Measurements from ENCODE around the gene CCDC87.

Gene CCDC87

GRCh38 chr11:66566221-66566620 lies 26.6 kb downstream of the CCDC87 start:
- DNase-seq (ENCODE audit: low spot score) = no peak
- in situ Hi-C loops (cut with MboI; ENCODE audit: low sequenced_read_pairs, unreplicated experiment) = no loop called here
- TF ChIP-seq CTCF (IDR thresholded peaks at IDR 0.05; ENCODE audit: borderline replicate concordance, control extremely low read depth, extremely low read depth, insufficient read depth, missing control alignments) = no peak

- TF ChIP-seq CTCF (IDR thresholded peaks at IDR 0.05; ENCODE audit: borderline replicate concordance, control extremely low read depth, extremely low read depth, insufficient read depth, missing control alignments) = no peak
- in situ Hi-C loops (cut with MboI; ENCODE audit: low sequenced_read_pairs, unreplicated experiment) = no loop called here
- no peak for DNase-seq (ENCODE audit: low spot score)
Observed at GRCh38 chr11:66564984-66565383, 27.9 kb downstream of the CCDC87 start.

- in situ Hi-C loops (cut with MboI; ENCODE audit: low sequenced_read_pairs, unreplicated experiment) = no loop called here
- DNase-seq (ENCODE audit: low spot score) = no peak
- no peak for TF ChIP-seq CTCF (IDR thresholded peaks at IDR 0.05; ENCODE audit: borderline replicate concordance, control extremely low read depth, extremely low read depth, insufficient read depth, missing control alignments)
Observed at GRCh38 chr11:66564538-66564937, 28.3 kb downstream of the CCDC87 start.

GRCh38 chr11:66563832-66564231 lies 29.0 kb downstream of the CCDC87 start:
- DNase-seq (ENCODE audit: low spot score) = no peak
- in situ Hi-C loops (cut with MboI; ENCODE audit: low sequenced_read_pairs, unreplicated experiment) = no loop called here
- TF ChIP-seq CTCF (IDR thresholded peaks at IDR 0.05; ENCODE audit: borderline replicate concordance, control extremely low read depth, extremely low read depth, insufficient read depth, missing control alignments) = no peak

- no peak for DNase-seq (ENCODE audit: low spot score)
- in situ Hi-C loops (cut with MboI; ENCODE audit: low sequenced_read_pairs, unreplicated experiment) = no loop called here
- no peak for TF ChIP-seq CTCF (IDR thresholded peaks at IDR 0.05; ENCODE audit: borderline replicate concordance, control extremely low read depth, extremely low read depth, insufficient read depth, missing control alignments)
Observed at GRCh38 chr11:66562907-66563583, 29.8 kb downstream of the CCDC87 start.

- in situ Hi-C loops (cut with MboI; ENCODE audit: low sequenced_read_pairs, unreplicated experiment) = no loop called here
- no peak for TF ChIP-seq CTCF (IDR thresholded peaks at IDR 0.05; ENCODE audit: borderline replicate concordance, control extremely low read depth, extremely low read depth, insufficient read depth, missing control alignments)
- no peak for DNase-seq (ENCODE audit: low spot score)
Observed at GRCh38 chr11:66562275-66562674, 30.6 kb downstream of the CCDC87 start.

- in situ Hi-C loops (cut with MboI; ENCODE audit: low sequenced_read_pairs, unreplicated experiment) = no loop called here
- no peak for TF ChIP-seq CTCF (IDR thresholded peaks at IDR 0.05; ENCODE audit: borderline replicate concordance, control extremely low read depth, extremely low read depth, insufficient read depth, missing control alignments)
- no peak for DNase-seq (ENCODE audit: low spot score)
Observed at GRCh38 chr11:66561975-66562248, 31.0 kb downstream of the CCDC87 start.

Measured in GM13976 (cell line).